Fibroblast of skin of back (primary cell): ENCODE data around the gene TLR5.

ENCODE experiments used
- DNase-seq: peaks from one replicate; pipeline ENCODE4 v3.0.0-alpha.2; 2013

TLR5 gene

DNA sequence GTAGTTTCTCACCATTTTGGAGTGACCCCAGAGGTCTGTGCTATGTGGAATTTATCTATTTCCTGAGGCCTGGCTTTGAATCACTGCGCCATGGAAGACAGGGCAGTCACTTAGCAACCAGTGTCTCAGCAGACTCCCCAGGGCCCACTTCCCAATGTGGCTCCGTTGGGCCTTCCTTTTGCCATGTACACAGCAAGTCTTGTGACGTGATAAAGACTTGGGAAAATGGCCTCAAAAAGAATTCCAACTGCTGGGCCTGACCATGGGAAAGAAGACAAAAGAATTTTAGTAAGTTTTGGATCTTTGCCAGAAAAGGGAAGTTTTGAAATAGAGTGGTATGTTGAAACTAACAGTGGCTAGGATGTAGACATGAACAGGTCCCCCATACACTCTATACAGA lies 36.2 kb downstream of the TLR5 start:
- DNase-seq, result peak; percentile 18

GRCh38 chr1:223105568-223105967 lies 37.5 kb downstream of the TLR5 start:
- DNase-seq, result no peak

DNA sequence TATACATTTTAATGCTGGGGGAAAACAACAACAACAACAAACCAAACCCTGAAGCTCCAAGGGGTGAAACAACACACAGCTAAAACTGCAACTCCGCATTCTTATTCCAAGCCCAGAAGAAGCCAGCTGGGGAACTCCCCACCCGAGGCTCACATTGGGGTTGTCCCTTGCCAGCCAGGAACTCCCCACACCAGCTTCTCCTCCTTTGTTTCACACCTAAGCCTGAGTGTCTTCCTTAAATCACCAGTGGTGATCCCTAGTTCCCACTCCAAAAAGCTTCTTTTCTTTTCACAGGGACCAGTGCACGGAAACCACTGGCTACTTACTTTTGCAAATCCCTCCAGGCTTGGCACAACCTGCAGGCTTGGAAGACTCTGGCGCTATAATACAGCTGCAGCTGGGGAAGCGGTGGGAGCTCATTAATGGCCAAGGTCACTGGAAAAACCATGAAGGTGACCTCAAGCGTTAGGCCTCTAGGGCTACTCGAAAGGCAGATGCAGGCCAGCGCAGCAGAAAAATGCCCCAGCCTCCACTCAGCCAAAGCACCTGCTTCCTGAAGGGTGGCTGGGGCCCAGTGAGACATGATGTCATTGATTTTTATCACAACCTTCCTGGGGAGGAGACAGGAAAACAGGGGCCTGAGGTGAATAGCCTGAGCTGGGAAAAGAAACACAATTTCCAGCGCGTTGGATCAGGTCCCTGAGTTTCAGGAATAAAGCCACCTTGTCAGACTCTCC lies 40.1 kb downstream of the TLR5 start:
- no peak for DNase-seq

- DNase-seq, result no peak
Measured at GRCh38 chr1:223097713-223098112, 45.3 kb downstream of the TLR5 start.

DNA sequence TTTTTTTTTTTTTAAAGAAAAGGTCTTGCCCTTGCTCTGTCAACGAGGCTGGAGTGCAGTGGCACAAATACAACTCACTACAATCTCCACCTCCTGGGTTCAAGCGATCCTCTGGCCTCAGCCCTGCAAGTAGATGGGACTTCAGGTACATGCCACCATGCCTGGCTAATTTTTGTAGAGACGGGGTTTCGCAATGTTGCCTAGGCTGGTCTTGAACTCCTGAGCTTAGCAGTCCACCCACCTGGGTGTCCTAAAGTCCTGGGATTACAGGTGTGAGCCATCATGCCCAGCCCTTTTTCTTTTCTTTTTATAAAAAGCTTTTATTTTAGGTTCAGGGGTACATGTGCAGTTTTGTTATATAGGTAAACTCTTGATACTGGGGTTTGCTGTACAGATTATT lies 47.2 kb downstream of the TLR5 start:
- no peak for DNase-seq

GRCh38 chr1:223091896-223092295 lies 51.2 kb downstream of the TLR5 start:
- no peak for DNase-seq

DNA sequence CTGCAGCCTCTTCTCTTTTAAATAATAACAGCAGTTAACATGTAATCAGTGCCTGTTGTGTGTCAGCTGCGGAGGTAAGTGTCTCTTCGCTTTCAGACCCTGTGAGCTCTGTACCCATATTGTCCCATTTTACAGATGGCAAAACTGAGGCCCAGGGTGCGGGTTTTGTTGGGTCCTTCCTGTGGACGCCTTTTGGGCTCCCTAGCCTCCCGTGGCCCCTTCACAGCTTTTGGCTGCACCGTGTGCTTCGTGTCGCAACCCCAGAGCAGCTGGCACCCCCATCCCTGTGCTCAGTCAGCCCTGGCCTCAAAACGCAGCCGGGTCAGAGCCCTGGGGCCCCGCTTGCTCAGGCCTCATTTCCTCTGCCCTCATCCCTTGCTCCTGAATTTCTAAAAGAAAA lies 53.8 kb downstream of the TLR5 start:
- no peak for DNase-seq

- DNase-seq, result no peak
Measured at GRCh38 chr1:223088713-223089240, 54.3 kb downstream of the TLR5 start.

DNA sequence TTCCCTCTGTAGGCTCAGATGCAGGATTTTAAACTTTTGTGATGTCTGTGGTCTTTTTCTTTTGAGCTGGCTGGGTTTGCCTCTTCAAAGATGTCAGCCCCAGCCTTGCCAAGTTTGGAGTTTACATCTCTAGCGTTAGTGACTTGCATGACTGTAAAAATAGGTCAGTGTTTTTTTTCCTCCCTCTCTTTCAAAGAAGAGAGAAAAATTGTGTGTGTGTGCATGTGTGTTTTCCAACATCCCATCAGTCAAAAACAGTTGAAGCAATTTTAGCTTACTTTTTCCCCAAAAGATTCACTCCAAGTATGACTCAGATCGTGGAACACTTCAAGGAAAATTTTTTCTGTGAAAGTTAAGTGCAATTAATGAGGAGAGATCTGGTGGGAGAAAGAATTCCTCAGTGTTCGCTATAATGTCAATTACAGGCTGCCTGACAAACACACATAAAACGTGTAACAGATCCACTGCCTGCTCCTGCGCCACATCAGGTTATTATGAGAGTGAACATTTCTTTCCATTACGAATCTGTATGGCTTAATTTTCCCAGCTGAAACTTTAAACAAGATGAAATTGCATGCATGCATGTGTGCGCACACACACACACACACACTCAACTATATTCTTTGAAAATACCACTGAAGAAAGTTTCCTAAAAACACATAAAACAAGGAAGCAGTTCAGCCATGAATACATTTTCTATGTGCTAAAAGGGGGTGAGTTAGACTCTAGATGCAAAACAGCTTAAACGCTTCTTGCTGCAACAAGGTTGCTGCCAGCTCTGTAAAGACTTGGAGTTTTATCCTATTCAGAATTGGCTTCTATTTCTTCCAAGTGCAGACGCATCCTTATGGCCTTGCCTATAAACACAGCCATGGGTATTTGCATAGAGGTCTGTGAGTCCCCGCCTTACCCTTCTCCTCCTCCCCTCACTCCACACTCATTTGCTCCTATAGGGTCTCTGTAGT lies 55.5 kb downstream of the TLR5 start:
- no peak for DNase-seq

DNA sequence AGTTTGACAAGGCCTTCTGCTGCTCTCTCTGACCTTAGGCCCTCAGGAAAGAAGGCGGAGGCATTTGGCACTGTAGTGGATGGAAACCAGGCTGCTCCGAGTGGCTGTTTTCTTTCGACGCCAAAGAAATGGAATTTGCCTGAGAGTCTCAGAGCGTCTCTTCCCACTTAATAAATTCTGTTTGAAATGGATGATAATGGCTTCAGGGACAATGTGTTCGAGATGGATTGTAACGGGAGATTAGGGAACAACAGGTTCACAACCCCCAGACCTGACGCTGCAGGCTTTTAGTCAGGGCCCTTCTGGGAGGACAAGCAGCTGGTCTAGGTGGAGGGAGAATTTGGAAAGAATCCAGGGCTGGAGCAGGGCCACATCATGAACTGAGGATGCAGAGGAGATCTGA lies 58.6 kb downstream of the TLR5 start:
- no peak for DNase-seq

DNA sequence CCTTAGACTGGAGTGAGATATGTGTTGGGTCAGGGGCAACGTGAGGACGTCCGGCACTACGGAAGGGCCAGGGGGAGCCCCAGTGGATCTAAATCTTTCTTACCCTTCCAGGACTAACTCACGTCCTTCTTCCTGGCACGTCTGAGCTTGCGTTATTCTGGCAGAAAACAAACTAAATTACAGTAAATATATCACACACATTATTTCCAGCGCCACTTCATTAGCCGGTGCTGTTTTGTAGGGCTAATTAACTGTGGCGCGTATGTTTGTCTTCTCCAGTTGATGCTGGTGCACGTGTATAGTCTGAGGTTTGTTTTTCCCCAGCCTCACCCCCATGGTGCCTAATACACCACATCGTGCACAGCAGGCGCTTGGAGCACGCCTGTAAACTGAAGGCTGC lies 59.2 kb downstream of the TLR5 start:
- no peak for DNase-seq

- no peak for DNase-seq
Measured at GRCh38 chr1:223082914-223083313, 60.1 kb downstream of the TLR5 start.

- DNase-seq, result peak; percentile 84
Measured at GRCh38 chr1:223081181-223081994, 61.7 kb downstream of the TLR5 start.

- DNase-seq, result no peak
Measured at GRCh38 chr1:223079498-223079897, 63.5 kb downstream of the TLR5 start.

DNA sequence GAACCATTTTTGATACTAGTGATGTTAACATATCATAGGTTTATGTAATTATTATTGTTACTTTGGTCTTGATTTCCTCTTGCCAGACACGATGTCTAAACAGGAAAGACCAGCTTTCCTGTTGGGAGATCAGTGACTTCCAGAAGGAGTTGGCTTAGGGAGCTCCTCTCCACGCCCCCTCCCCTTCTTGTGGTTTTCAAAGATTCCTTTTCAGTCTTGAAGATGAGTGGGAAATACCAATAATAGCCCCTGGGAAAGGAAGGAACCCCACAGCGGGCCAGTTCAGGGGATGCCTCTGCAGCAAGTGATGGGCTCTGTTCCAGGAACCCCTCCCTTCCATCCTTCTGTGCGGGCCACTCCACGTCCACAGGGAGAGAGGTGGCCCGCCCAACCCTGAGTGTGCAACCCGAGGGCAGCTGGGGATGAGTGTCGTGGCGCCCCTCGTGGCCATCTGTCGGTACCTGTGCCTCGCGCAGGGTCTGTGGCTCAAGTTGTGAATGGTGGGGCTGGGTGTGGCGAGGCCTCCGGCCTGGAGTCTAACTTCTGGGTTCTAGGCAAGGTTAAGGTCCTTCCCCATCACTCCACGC lies 65.7 kb downstream of the TLR5 start:
- no peak for DNase-seq

DNA sequence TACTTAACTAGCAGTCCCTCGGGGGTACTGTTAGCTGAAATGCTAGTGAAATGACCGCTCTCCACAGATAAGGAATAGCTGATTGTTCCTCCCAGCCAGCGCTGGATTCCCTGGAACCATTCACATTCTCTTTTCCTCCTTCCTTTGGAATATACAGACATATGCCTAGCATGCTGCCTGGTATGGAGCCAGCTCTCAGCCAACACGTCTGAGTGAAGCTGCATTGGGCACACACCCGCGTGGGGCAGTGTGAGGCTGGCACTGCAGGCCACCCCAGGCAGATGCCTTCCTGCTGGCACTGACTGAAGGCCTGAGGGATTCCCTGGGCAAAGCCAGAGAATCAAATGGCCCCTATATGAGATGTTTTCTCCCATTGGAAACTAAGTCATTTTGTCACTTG lies 66.7 kb downstream of the TLR5 start:
- DNase-seq, result no peak

GRCh38 chr1:223075834-223076233 lies 67.2 kb downstream of the TLR5 start:
- DNase-seq, result no peak

- DNase-seq, result no peak
Measured at GRCh38 chr1:223074445-223075300, 68.4 kb downstream of the TLR5 start.

DNA sequence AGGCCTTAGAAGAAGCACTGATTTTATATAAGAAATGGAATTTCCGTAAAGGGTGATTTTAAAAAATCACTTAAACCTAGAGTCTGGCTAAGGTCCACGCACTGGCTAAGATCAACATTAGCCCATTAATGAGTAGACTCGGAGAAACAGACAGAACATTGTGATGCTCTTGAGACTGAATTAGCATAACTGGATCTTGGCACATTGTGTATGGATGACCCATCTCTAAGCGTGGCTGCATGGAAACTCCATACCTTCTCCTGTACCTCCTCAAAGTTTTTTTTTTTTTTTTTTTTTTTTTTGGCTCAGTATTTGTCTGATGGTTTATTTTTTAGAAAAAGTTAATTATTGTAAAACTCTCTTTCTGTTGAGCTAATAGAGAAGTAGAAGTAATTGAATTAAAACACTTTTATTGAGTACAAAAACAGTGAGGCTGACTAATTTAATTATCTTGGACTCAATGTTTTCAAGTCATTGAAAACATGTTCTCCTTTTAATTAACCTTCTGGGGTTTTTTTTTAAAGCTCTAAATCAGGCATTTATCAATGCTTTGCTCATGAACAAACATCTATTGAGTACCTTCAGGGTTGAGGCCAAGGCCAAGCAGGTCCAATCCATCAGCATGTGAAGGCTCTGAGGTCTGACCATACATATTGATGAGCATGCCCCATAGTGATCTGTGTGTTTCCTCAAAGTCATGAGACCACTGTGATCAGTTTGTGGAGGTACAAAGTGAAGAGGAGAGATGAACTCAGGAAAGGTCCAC lies 74.0 kb downstream of the TLR5 start:
- DNase-seq, result no peak

DNA sequence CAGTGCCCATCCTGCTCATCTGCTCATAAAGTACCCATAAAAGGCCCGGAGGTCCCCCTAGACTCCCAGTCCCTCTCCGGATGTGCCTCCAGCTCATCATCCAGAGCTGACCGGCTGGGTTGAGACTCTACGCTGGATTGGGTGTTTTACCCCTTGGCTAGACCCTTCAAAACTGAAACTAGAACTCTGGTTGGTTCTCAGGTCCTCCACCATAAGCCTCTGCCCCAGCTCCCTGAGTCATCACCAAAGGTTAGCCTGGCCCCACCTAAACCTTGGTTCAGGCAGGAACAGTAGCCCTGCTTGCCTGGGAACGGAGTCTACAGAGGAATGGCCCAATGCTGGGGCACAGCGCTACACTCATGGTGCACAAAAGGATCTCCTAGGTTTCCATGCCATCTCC lies 75.1 kb downstream of the TLR5 start:
- DNase-seq, result no peak

DNA sequence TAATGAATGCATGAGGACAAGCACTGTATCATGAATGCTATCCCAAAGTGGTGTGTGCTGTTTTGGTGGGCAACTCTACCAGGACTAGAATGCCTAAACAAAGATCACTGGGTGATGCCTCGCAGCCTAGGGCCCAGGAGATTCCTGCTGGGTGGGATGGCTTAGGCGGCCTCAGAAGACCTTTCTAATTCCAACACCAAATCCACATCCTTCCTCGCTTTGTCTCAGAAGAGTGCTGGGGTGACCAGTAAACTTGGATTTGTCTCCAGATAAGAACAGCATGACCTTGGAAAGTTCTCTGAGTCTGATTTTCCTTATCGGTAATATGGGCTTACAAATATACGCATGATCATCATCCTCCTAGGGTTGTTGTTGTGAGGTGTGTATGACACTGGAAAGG lies 76.6 kb downstream of the TLR5 start:
- DNase-seq, result no peak
